Esophagus muscularis mucosa (tissue), 4 donors: ENCODE data around the gene PNMA6E. TPM values are rescaled to one million over a fixed set of nuclear protein-coding genes. Genes with fewer than 3 reads are reported as not detected.

Experiments used
- DNase-seq: peaks from one replicate; pipeline ENCODE4 v3.0.0-alpha.2; 2017; ENCODE audit errors: extremely low spot score
- H3K27ac ChIP-seq, 4 donors: fragments of 200-600 bp; sonication (generic); replicated peaks in 1 of 4; 1 replicate in 3 of 4; 2 replicates in 1 of 4; pipeline ENCODE4 v1.5.1; 2016 to 2019; ENCODE audit warnings: mild to moderate bottlenecking in 1 of 4
- H3K27me3 ChIP-seq, 4 donors: fragments of 200-600 bp; sonication (generic); one replicate each; pipeline versions ENCODE4 v1.5.1 to v1.6.0; 2016 to 2019
- H3K36me3 ChIP-seq, 4 donors: fragments of 200-600 bp; sonication (generic); one replicate each; pipeline ENCODE4 v1.5.1; 2016 to 2019
- H3K4me1 ChIP-seq, 4 donors: fragments of 200-600 bp; sonication (generic); one replicate each; pipeline ENCODE4 v1.5.1; 2016 to 2019
- H3K4me3 ChIP-seq, 4 donors: fragments of 200-600 bp; sonication (generic); 1 replicate in 2 of 4; 2 replicates in 2 of 4; pipeline ENCODE4 v1.5.1; 2016 to 2019; ENCODE audit warnings: mild to moderate bottlenecking in 4 of 4, moderate library complexity in 1 of 4
- H3K9me3 ChIP-seq, 4 donors: fragments of 200-600 bp; sonication (generic); 1 replicate in 3 of 4; 2 replicates in 1 of 4; pipeline ENCODE4 v1.5.1; 2016 to 2019
- EP300 ChIP-seq: sonication (generic); formaldehyde crosslinking; IDR thresholded peaks from one replicate; pipeline ENCODE4 v1.6.1; 2017; ENCODE audit warnings: antibody characterized with exemption
- POLR2A ChIP-seq: fragments of 450-650 bp; IDR thresholded peaks from one replicate; pipeline ENCODE4 v1.6.1; 2017; ENCODE audit warnings: antibody characterized with exemption, moderate library complexity, mild to moderate bottlenecking, low read depth
- POLR2AphosphoS5 ChIP-seq, 2 donors: sonication (generic); formaldehyde crosslinking; IDR thresholded peaks; one replicate each; pipeline ENCODE4 v1.6.1; 2017; ENCODE audit warnings: antibody characterized with exemption in 2 of 2
- WGBS: methylation state at CpG from one replicate; pipeline ENCODE4 v1.1.5; 2018; 5-methylcytosine and 5-hydroxymethylcytosine counted together
- intact Hi-C: fragments of 100-400 bp; cut with DNase I; formaldehyde crosslinking; loops from one replicate; pipeline ENCODE4 v1.15.1; 2023
- total RNA-seq, 4 donors: library from RNA; depleted of rRNA; stranded (reverse); fragments of >200 nt; gene quantifications; one replicate each; pipeline versions ENCODE4 v1.1.0 to v1.2.1, GENCODE V29; 2016
- TF ChIP-seq, protein P1 (sequence below), 3 experiments: fragments of 200-600 bp in 2 of 3; fragments of 450-650 bp in 1 of 3; sonication (generic) in 2 of 3; IDR thresholded peaks; one replicate each; pipeline ENCODE4 v1.5.1; 2017 to 2019; ENCODE audit warnings: antibody characterized with exemption in 3 of 3, mild to moderate bottlenecking in 2 of 3, moderate library complexity in 1 of 3

The PNMA6E gene
- total RNA-seq, 4 donors from 2014 or later: not detected

DNA sequence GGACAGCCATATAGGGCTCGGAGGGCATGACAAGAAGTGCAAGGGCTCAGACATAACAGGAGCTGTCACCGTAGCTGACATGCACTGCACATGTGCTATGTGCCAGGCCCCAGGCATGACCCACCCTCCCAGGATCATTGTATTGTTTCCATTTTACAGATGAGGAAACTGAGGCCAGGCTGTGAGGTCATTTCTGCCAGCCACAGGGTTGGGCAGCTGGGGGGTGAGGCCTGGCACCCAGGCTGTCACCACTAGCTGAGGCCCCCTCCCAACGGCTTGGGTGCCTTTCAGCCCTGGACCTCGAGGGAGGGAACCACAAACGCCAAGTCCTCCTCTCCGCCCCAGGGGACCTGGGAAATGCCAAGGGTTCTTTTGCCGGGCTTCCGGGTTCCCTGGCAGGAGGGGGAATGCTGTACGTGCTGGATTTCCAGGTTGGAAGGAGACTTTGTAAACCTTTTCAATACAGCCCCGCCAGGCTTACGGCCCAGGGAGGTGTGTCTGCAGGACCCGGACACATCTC lies 32.1 kb upstream of the PNMA6E start:
- H3K27me3 ChIP-seq: no peaks in the 10 kb centered on the region
- H3K36me3 ChIP-seq: no peaks in the 10 kb centered on the region
- no peak overlapping the region for H3K27ac ChIP-seq
- TF ChIP-seq EP300 (no peak), POLR2AphosphoS5 (IDR thresholded peaks at IDR 0.05) (no peak), POLR2A (no peak)
- TF ChIP-seq, protein P1, sequence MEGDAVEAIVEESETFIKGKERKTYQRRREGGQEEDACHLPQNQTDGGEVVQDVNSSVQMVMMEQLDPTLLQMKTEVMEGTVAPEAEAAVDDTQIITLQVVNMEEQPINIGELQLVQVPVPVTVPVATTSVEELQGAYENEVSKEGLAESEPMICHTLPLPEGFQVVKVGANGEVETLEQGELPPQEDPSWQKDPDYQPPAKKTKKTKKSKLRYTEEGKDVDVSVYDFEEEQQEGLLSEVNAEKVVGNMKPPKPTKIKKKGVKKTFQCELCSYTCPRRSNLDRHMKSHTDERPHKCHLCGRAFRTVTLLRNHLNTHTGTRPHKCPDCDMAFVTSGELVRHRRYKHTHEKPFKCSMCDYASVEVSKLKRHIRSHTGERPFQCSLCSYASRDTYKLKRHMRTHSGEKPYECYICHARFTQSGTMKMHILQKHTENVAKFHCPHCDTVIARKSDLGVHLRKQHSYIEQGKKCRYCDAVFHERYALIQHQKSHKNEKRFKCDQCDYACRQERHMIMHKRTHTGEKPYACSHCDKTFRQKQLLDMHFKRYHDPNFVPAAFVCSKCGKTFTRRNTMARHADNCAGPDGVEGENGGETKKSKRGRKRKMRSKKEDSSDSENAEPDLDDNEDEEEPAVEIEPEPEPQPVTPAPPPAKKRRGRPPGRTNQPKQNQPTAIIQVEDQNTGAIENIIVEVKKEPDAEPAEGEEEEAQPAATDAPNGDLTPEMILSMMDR (IDR thresholded peaks at IDR 0.05): no peak
- H3K4me1 ChIP-seq: no peaks in the 10 kb centered on the region
- WGBS: 76% methylated on average over 12 of the region's 12 CpGs
- no peak for DNase-seq
- no peak overlapping the region for H3K4me3 ChIP-seq
- intact Hi-C loops: no loop called here
- H3K9me3 ChIP-seq: peaks cover 0 to 13% (median 0%) of the 10 kb centered on the region in 4 donors

DNA sequence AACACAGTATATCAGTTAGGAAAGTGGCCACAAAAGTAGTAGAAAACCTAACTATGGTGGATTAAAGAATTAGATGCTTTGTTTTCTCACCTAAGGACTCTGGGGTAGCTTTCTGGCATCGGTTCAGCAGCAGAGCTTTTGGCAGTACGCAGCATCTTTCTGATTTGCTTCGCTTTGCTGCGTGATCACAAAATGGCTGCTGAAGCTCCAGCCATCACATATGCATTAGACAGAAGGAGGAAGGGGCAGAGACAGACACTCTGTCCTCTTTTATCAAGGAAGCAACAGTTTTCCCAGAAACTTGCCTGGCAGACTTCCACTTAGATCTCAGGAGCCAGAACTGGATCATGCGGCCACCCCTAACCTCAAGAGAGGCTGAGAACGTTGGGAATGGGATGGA lies 29.6 kb upstream of the PNMA6E start:
- intact Hi-C loops: no loop called here
- no peaks in the 10 kb centered on the region for H3K4me1 ChIP-seq
- peaks cover 0 to 13% (median 0%) of the 10 kb centered on the region in 4 donors for H3K9me3 ChIP-seq
- H3K4me3 ChIP-seq: no peak overlapping the region
- H3K36me3 ChIP-seq: no peaks in the 10 kb centered on the region
- DNase-seq: no peak
- H3K27me3 ChIP-seq: no peaks in the 10 kb centered on the region
- WGBS: 85% methylated on average over 6 of the region's 6 CpGs
- H3K27ac ChIP-seq: no peak overlapping the region
- TF ChIP-seq POLR2A (no peak), EP300 (no peak), POLR2AphosphoS5 (IDR thresholded peaks at IDR 0.05) (no peak)
- TF ChIP-seq, protein P1 (IDR thresholded peaks at IDR 0.05): no peak

- peaks cover 0 to 11% (median 4%) of the 10 kb centered on the region in 4 donors for H3K36me3 ChIP-seq
- no peak for TF ChIP-seq POLR2A
- TF ChIP-seq, protein P1 (IDR thresholded peaks at IDR 0.05): no peak
- TF ChIP-seq POLR2AphosphoS5 (IDR thresholded peaks at IDR 0.05): no peak
- no peak for TF ChIP-seq EP300
- intact Hi-C loops: no loop called here
- no peak for DNase-seq
- no peaks in the 10 kb centered on the region for H3K4me1 ChIP-seq
- WGBS: 92% methylated on average over 3 of the region's 3 CpGs
- no peak overlapping the region for H3K4me3 ChIP-seq
- H3K27ac ChIP-seq: no peak overlapping the region
- no peaks in the 10 kb centered on the region for H3K27me3 ChIP-seq
- peaks cover 0 to 7% (median 0%) of the 10 kb centered on the region in 4 donors for H3K9me3 ChIP-seq
Observed at GRCh38 chrX:153426204-153426603, 25.1 kb upstream of the PNMA6E start.

GRCh38 chrX:153423652-153424051 lies 22.5 kb upstream of the PNMA6E start:
- 83% methylated on average over 8 of the region's 8 CpGs for WGBS
- intact Hi-C loops: no loop called here
- Histone ChIP-seq H3K27ac (no peak overlapping the region), H3K4me1 (no peaks in the 10 kb centered on the region), H3K36me3 (peaks cover 0 to 26% (median 10%) of the 10 kb centered on the region in 4 donors), H3K27me3 (no peaks in the 10 kb centered on the region), H3K4me3 (no peak overlapping the region), H3K9me3 (no peaks in the 10 kb centered on the region)
- DNase-seq: no peak
- TF ChIP-seq POLR2AphosphoS5 (IDR thresholded peaks at IDR 0.05): no peak
- TF ChIP-seq POLR2A: no peak
- no peak for TF ChIP-seq EP300

- DNase-seq: no peak
- Histone ChIP-seq H3K27me3 (no peaks in the 10 kb centered on the region), H3K4me3 (no peak overlapping the region), H3K4me1 (no peaks in the 10 kb centered on the region), H3K36me3 (peaks cover 0 to 26% (median 10%) of the 10 kb centered on the region in 4 donors), H3K9me3 (no peaks in the 10 kb centered on the region), H3K27ac (no peak overlapping the region)
- 91% methylated on average over 18 of the region's 18 CpGs for WGBS
- intact Hi-C loops: no loop called here
- TF ChIP-seq POLR2A (no peak), POLR2AphosphoS5 (IDR thresholded peaks at IDR 0.05) (no peak), EP300 (no peak)
- TF ChIP-seq, protein P1 (IDR thresholded peaks at IDR 0.05): no peak
Observed at GRCh38 chrX:153421856-153422255, 20.7 kb upstream of the PNMA6E start.
